Fibroblast of peridontal ligament (primary cell): ENCODE results near the gene RPLP2.

ENCODE experiments used
- DNase-seq: peaks from one replicate; pipeline ENCODE4 v3.0.0-alpha.2; 2010; ENCODE audit errors: extremely low read depth

The RPLP2 gene

DNA sequence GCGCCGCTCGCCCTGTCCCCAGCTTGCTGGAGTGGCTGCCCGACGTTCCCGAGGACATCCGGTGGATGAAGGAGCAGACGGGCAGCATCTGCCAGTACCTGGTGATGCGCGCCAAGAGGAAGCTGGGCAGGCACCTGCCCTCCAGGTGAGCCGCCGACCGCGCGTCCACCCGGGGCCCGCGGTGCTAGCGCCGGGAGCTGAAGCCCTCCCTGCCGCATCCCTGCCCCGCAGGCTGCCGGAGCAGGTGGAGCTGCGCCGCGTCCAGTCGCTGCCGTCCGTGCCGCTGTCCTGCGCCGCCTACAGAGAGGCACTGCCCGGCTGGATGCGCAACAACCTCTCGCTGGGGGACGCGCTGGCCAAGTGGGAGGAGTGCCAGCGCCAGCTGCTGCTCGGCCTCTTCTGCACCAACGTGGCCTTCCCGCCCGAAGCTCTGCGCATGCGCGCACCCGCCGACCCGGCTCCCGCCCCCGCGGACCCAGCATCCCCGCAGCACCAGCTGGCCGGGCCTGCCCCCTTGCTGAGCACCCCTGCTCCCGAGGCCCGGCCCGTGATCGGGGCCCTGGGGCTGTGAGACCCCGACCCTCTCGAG lies 14.6 kb downstream of the RPLP2 start:
- no peak for DNase-seq

DNA sequence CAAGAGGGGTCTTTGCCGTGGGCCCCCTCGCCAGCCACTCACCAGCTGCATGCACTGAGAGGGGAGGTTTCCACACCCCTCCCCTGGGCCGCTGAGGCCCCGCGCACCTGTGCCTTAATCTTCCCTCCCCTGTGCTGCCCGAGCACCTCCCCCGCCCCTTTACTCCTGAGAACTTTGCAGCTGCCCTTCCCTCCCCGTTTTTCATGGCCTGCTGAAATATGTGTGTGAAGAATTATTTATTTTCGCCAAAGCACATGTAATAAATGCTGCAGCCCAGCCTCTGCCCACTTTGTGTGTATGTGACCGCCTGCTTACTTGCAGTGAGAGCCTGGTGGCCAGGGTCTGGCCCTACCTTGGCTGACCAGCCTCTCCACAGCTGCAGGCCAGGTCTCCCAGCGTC lies 15.2 kb downstream of the RPLP2 start:
- no peak for DNase-seq

DNA sequence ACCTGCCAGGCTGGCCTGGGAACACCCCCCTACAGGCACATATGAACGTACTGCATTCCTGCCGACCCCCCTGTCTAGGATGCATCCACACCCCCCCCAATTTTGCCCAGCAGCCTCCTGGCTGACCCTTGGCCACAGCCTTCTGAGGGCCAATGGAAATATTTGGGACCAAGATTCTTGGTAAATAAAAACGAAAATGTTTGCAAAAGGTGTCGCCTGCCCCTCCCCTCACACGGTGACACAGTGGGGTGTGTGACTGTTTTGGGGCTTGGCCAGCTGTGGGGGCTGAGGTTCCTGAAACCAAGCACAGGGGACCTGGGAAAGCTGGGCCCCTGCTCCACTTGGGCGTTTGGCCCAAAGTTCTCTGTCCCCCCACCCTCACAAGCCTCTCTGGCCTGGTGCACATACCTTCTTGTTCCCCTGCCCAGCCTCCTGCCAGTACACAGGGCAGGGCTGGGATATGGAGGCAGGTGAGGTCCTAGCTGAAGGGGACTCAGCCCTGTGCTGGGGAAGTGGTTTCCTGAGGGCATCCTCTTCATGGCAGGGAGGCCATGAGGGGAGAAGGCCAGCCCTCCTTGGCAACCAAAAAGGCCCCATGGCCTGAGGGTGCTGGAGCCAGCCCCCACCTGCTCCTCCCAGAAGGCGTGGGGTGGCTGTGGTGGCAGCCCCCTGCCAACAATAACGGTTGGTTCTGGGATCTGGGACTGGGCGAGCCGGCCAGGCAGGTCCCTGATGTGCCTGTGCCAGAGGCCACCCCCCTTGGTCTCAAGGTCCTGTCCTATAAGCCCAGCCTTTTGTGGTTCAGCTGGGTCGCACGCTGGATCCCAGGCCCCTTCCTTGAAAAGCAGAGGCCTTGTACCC lies 15.8 kb downstream of the RPLP2 start:
- no peak for DNase-seq

DNA sequence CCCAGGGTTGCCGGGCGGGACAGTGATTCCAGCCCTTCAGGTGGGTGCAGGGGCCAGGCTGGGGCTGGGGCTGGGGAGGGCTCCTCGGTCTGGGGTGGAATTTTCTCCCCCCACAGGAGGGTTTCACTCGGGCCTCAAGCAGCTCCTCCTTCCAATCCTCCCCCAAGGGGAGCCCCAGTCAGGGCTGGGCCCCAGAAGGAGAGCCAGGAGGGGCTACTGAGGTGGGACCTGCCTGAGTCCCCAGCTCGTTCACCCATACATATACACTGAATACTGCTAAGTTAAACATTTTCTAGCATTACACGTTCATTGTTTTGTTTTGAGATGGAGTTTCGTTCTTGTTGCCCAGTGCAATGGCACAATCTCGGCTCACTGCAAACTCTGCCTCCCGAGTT lies 16.5 kb downstream of the RPLP2 start:
- DNase-seq, result no peak

DNA sequence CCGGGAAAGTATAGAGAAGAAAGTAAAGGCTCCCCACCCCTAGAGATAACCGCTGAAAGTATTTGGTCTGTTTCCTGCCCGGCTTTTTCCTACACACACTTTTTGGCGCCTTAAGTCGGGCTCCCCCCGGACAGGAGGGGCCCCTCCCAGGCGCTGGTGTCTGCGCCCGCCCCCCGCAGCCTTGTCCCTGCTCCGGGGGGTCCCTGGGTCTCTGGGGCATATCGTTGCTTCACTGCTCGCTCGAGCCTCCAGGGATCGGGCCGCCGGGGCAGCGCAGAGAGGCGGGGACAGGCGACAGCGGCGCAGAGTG lies 17.0 kb downstream of the RPLP2 start:
- no peak for DNase-seq

DNA sequence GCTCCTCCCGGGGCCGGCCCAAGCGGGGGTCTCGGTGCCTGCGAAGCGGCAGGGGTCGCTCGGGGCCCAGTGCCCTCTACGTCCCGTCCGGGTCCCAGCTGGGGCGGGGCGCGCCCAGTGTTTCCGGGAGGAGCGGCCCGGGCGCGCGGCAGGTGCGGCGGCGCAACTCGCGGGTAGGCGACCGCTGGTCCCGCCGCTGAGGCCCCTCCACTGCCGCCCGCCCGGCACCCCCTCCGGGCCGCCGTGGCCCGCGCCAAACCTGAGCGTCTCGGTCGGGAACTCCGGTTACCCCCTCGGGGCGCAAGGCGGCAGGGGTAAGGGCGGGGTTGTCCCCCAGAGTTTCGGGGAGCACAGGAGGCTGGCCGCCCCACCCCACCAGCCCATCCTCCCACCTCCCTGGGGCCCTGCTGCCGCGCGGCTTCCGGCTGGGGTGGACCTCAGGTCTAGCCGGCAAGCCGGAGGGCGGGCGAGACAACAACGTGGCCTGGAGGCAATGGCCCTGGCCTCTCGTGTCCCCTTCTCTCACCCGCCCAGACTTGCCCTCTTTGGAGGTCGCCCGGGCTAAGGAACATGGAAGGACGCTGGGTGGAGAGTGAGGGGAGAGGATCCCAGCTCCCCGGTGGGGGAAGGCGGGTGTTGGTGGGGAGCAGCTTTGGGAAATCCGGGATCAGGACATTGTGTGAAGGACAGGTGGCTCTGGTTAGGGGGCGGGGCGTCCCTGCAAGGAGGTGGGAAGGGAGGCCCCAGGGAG lies 17.6 kb downstream of the RPLP2 start:
- no peak for DNase-seq

DNA sequence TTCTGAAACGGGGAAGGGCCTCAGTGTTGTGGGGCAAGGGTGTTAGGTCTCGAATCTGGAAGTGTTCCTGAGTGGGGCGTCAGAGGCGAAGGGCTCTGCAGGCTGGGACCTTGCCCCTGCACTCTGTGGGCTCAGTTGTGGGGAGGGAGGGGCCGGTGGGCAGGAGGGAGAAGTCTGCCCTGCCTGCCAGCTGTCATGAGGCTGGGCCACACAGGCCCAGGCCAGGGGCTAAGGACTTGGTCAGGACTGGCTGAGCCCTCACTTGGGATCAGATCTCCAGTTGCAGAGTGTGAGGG lies 18.1 kb downstream of the RPLP2 start, which contains the start of gene CRACR2B:
CRACR2B (plus strand) TSS at position 23 of the 296 bp plus-strand sequence. CDS start 689 bp downstream, outside the sequence.
- DNase-seq, result no peak

DNA sequence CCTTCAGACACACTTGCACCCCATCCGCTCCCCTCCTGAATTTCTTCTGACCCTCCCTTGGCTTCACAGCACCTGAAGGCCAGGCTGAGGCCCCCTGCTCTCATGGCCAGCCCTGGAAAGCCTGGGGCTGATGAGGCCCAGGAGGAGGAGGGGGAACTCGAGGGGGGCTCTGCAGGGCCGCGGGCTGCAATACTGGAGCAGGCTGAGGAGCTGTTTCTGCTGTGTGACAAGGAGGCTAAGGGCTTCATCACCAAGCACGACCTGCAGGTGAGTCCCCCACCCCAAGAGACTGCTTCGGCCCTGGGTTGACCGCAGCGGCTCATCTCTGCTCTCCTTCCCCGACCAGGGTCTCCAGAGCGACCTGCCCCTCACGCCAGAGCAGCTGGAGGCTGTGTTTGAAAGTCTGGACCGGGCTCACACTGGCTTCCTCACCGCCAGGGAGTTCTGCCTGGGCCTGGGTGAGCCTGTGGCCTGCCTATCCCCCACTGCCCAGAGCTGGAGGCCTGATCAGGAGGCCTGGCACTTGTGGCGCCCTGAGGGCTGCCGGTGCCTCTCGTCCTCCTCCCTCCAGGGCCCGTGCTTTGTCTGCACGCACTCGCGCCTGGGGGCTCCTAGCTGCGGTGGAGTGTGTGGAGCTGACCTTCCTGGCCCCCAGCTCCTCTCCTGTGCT lies 18.9 kb downstream of the RPLP2 start:
- no peak for DNase-seq

DNA sequence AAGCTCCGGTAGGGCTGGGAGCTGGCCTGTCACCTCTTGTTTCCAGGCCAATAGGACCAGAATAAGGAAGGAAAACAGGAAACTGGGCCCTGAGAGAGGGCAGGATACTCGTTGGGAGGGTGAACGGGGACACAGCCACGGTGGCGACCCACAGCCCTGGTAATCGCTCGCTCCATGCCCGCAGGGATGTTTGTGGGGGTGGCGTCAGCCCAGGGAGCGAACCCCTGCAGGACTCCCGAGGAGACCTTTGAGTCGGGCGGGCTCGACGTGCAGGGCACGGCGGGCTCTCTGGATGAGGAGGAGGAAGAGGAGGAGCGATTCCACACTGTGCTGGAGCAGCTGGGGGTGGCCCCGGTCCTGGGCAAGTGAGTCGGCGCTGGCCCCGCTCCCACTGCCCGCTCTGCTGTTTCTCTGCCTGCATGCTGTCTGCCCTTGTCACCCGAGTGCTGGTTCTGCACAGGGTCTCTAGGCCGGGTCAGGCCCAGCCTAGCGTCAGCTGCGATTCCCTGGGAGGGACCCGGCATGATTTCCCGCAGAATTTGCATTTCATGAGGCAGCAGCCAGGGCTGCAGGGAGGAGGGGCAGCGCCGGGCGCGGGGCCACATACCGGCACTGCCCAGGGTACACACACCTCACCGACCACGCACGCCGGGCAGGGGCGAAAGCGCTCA lies 19.5 kb downstream of the RPLP2 start:
- no peak for DNase-seq

DNA sequence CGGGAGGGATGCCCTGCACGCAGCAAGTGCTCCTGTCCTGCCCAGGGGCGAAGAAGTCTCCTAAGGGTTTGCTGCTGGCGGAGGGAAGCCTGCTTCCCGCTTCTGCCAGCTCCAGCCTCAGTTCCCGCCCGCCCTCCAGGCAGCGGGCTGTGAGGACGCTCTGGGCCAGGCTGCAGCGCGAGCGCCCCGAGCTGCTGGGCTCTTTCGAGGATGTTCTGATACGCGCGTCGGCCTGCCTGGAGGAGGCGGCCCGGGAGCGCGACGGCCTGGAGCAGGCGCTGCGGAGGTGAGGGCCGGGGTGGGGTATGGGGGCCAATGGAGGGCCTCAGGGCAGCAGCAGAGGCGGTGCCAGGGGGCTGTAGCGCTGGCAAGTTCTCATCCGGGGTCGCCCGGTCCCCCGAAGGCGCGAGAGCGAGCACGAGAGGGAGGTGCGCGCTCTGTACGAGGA lies 20.1 kb downstream of the RPLP2 start:
- DNase-seq, result no peak

DNA sequence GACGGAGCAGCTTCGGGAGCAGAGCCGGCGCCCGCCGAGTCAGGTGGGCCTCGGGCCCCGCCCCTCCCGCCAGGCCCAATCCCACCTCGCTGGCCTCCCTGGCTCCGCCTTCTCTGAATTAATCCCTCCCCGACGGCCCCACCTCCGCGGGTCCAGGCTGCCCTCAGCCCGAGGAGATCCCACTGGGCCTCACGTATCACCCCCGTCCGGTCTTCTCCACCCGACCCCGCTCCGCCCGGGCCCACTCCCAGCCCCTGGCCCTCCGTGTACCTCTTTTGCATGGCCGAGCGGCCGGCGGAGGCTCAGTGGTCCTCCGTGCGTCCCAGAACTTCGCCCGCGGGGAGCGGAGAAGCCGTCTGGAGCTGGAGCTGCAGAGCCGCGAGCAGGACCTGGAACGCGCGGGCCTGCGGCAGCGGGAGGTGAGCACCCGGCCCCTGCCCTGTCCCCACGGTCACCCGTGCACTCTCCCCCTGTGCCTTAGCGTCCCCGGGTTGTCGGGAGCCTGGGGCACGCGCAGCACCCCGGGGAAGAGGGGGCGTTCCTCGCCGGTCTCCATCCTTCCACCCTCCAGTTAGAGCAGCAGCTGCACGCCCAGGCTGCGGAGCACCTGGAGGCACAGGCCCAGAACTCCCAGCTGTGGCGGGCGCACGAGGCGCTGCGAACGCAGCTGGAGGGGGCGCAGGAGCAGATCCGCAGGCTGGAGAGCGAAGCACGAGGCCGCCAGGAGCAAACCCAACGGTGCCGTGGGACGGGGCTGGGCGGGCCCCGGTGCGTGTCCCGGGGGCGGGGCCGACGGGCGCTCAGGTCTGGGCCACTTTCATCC lies 20.7 kb downstream of the RPLP2 start:
- peak; percentile 30 for DNase-seq

DNA sequence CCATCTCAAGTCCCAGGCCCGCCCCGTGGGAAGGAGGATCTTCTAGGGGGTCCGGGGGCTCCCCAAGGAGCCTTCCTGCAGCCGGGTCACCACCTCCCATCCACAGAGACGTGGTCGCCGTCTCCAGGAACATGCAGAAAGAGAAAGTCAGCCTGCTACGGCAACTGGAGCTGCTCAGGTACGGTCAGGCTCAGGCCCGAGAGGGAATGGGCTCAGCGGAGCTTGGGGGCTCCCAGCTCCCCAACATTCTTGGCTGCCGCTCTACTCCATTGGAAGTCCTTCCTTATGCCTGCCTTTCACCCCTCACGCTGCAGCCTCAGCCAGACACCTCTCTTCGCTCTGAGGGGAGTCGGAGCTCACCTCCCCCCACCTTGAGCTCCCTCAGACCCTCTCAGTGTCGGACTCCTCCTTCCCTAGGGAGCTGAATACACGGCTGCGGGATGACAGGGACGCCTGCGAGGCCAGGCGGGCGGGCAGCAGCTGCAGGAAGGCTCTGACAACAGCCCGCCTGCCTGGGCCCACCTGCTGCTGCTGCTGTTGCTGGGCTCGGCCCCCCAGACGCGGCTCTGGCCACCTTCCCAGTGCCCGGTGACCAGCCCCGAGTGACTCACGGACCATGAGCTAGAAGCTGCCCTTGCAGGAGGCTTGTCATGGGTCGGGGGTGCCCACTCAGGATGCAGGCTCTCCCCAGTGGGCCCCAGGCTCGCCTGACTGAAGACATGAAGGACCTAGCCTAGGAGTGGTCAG lies 21.5 kb downstream of the RPLP2 start:
- DNase-seq, result no peak

DNA sequence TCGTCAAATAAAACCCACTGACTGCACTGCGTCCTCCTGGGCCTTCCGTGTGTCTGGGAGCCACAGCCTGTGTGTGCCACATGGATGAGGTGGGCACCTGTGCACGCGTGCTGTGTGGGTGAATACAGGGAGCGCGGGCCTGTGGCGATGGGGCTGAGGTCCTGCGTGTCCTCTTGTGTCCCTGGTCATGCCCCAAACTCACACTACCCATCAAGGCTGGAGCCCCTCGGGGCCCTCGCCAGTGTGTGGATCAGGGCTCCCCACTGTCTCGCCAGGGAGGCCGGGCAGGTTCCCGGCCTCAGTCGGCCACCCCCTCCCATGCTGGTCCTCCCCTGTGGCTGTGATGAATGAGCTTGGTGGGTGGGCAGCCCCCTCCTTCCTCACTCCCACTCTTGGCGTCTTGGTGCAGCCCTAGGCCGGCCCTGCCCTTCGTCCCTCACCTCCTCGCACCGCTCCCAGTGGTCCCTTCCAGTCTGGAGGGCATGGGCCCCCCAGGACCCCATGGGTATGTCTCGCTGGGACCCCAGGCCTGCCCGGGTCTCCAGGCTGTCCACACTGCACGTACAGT lies 22.3 kb downstream of the RPLP2 start:
- no peak for DNase-seq

DNA sequence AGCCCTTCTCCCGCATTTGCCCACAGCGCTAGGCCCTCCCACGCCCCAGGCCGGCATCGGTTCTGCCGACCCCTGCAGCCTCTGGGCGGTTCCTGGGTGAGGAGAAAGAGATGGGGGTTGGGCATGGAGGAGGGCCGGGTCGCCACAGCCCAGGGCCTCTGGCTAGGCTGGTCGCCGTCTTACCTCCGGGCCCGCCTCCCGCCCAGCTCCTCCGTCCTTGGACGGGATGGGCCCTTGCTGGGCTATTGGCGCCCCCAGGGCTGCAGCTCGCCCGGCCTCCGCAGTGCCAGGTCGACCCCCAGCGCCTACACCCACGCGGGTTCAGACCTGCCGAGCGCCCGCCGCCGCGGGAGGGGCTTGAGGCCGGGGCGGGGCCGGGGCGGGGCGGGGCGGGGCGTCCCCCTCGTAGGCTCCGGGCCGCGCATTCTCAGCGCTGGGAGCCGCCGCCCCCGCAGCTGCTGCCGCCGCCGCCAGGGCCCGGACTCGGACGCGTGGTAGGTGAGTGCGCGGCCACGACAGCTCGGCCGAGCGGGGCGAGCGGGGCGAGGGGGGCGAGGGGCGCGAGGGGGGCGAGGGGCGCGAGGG lies 22.9 kb downstream of the RPLP2 start, which contains the start of gene CD151:
CD151 (plus strand) TSS at position 424 of the 585 bp plus-strand sequence. CDS start 3,118 bp downstream, outside the sequence.
- no peak for DNase-seq

DNA sequence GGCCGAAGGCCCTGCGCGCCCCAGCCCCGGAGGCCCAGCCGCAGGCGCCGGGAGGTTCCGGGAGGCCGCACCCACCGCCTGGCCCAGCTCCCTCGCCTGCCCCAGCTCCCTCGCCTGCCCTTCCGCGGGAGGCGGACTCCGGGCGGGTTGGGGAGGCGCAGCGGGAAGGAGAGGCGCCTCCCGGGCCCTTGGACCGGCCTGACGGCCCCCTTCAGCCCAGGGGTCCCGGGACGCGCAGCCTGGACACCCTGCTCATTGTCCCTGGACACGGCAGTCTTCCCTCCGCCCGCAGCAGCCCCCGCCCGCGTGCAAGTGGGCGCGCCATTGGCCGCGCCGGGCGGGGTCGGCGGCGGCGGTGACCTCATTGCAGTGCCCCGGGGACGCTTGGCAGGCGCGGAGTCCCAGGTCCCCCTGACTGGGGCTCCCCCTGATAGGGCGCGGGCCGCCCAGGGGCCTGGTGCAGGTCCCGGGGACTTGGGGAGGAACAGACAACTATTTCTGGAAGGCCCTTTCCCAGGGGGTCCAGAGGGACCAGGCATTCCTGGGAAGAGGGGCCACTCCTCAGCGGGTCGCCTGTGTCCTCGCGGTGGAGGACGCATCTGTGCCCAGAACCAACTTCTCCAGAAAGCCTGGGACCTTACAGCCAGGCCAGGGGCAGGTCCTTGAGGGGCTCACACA lies 23.5 kb downstream of the RPLP2 start:
- no peak for DNase-seq

DNA sequence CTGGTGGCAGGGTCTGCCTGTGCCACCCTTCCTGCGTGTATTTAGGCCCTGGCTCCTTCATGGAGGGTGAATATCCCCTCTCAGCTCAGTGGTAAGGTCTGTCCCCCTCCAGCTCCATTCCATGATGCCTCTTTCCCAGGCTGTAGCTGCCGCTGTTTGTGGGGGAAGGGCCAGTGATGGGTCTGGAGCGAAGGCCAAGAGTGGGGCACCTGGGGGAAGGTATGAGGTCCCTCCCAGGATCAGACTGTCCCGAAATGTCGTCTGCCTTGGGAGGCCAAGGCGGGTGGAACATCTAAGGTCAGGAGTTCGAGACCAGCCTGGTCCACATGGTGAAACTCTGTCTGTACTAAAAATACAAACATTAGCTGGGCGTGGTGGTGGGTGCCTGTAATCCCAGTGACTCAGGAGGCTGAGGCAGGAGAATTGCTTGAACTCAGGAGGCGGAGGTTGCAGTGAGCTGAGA lies 24.1 kb downstream of the RPLP2 start:
- DNase-seq, result no peak

DNA sequence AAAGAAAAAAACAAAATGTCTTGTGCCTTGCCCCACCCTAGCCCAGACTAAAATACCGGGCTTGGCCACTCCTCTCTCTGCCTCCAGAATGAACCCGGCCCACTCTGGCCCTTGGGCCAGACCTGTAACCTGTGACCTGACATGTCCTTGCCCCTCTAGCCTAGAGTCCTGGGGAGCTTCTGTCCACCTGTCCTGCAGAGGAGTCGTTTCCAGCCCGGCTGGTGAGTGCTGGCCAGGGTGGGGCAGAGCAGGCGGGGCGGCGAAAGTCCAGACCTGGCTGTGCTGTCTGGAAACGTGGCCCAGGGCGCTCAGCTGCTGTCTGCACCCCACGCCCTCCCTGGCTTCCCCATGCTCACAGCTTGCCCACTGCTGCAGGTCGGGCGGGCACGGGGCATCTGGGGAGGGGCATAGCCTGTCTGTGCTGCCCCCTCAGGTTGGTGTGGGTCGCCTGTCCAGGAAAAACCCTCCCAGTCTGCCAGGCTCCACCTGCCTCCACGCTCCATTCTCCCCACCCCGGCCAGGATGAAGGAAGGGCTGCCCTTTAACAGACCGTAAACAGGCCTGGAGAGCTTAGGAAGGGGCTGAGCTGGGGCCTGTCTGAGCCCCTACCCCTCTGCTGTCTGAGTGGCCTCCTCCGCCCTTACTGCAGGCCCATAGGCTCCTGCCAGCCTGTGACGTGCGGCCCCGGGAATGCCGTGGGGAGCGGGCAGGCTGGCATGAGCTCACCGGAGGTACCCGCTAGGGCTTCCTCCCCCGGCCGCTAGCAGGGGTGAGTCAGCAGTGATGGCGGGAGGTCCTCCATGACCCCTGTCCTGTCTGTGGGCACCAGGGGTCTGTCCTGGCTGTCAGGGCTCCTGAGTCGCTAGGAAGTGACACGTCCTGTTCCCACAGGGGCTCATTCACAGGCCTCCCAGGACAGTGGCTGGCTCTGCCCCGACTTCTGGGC lies 24.9 kb downstream of the RPLP2 start:
- DNase-seq, result peak; percentile 64

DNA sequence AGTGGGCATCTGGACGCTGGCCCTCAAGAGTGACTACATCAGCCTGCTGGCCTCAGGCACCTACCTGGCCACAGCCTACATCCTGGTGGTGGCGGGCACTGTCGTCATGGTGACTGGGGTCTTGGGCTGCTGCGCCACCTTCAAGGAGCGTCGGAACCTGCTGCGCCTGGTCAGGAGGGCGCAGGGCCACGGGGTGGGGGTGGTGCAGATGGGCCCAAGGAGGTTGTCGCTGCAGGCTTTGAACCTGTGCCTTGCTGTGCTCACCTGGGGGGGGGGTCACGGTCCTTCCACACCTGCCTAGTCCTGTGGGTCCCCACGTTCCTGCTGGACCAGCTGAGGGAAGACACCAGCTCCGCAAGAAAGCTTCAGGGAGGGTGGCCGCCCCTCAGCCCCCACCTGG lies 26.5 kb downstream of the RPLP2 start:
- no peak for DNase-seq
